IMR-90 (cell line): ENCODE results near the gene PCID2. TPM values are rescaled to one million over a fixed set of nuclear protein-coding genes. Genes with fewer than 3 reads are reported as not detected.
A peak's percentile ranks its signal among the peaks of the same experiment; 100 is the strongest.

Experiments
- ATAC-seq: fragments of 200-7000 bp; cut with Tn5 transposase; 2 replicates; pipeline ENCODE4 v1.9.1; 2020; ENCODE audit warnings: low read depth, mild to moderate bottlenecking, moderate library complexity
- BruUV-seq: library from RNA; stranded (reverse); fragments of 400-500 nt; replicated peaks from 2 replicates; lab custom pipeline; 2021; lab: Mats Ljungman, UMichigan
- CTCF ChIA-PET: fragments of 300-600 bp; formaldehyde crosslinking; extraction: SDS; loops from one replicate; lab custom pipeline; 2021; ENCODE audit warnings: antibody characterized with exemption; lab: Yijun Ruan, JAX
- POLR2A ChIA-PET: fragments of 300-600 bp; sonication (Branson Sonifier 250); formaldehyde crosslinking; loops from one replicate; lab custom pipeline; 2022; ENCODE audit warnings: antibody characterized with exemption; ENCODE audit not compliant: unreplicated experiment; lab: Charles Lee
- DNase-seq: peaks from one replicate; pipeline ENCODE4 v3.0.0; 2013
- H2AFZ ChIP-seq: replicated peaks from 2 replicates; pipeline ENCODE3; 2013; ENCODE audit warnings: low read length, mild to moderate bottlenecking; ENCODE audit not compliant: poor library complexity
- H2AK5ac ChIP-seq: 2 replicates; pipeline ENCODE4 v1.6.1; 2013; ENCODE audit warnings: low read depth, low read length, inconsistent platforms
- H2AK9ac ChIP-seq: replicated peaks from 2 replicates; pipeline ENCODE3; 2013; ENCODE audit warnings: mild to moderate bottlenecking, low read depth, low read length, moderate library complexity; ENCODE audit not compliant: poor library complexity
- H2BK120ac ChIP-seq: 2 replicates; pipeline ENCODE4 v1.6.1; 2013; ENCODE audit warnings: low read depth, low read length, inconsistent platforms
- H2BK15ac ChIP-seq: 3 replicates; pipeline ENCODE4 v1.6.1; 2013; ENCODE audit warnings: low read depth, low read length, inconsistent platforms
- H2BK20ac ChIP-seq: 2 replicates; pipeline ENCODE4 v1.6.1; 2013; ENCODE audit warnings: low read depth, mild to moderate bottlenecking, inconsistent platforms, low read length, moderate library complexity
- H2BK5ac ChIP-seq: 2 replicates; pipeline ENCODE4 v1.6.1; 2013; ENCODE audit warnings: mild to moderate bottlenecking, low read depth, low read length, inconsistent platforms; ENCODE audit not compliant: poor library complexity, severe bottlenecking
- H3K14ac ChIP-seq: replicated peaks from 2 replicates; pipeline ENCODE4 v1.6.1; 2013; ENCODE audit warnings: low read depth, low read length, inconsistent platforms
- H3K18ac ChIP-seq: 2 replicates; pipeline ENCODE4 v1.6.1; 2013; ENCODE audit warnings: low read depth, low read length, control low read depth
- H3K23ac ChIP-seq: 2 replicates; pipeline ENCODE4 v1.6.1; 2013; ENCODE audit warnings: low read depth, low read length, inconsistent platforms
- H3K27ac ChIP-seq: 2 replicates; pipeline ENCODE4 v1.5.1; 2013; ENCODE audit warnings: mild to moderate bottlenecking, control low read depth, low read length; ENCODE audit not compliant: insufficient read depth
- H3K27me3 ChIP-seq: 2 replicates; pipeline ENCODE4 v1.6.1; 2013; ENCODE audit warnings: low read length; ENCODE audit not compliant: control insufficient read depth, insufficient read depth
- H3K36me3 ChIP-seq: 2 replicates; pipeline ENCODE4 v1.6.1; 2013; ENCODE audit warnings: low read length, mixed read lengths; ENCODE audit not compliant: control insufficient read depth, insufficient read depth
- H3K4ac ChIP-seq: 2 replicates; pipeline ENCODE4 v1.6.1; 2013; ENCODE audit warnings: low read depth, low read length, inconsistent platforms
- H3K4me1 ChIP-seq: 2 replicates; pipeline ENCODE4 v1.6.1; 2013; ENCODE audit warnings: low read length, mixed read lengths; ENCODE audit not compliant: control insufficient read depth, insufficient read depth
- H3K4me2 ChIP-seq: 2 replicates; pipeline ENCODE4 v1.6.1; 2013; ENCODE audit warnings: low read depth, mild to moderate bottlenecking, control low read depth, low read length, moderate library complexity
- H3K4me3 ChIP-seq: 2 replicates; pipeline ENCODE4 v1.5.1; 2013; ENCODE audit warnings: low read depth, mild to moderate bottlenecking, control low read depth, low read length, moderate library complexity; ENCODE audit not compliant: insufficient read depth
- H3K56ac ChIP-seq: 2 replicates; pipeline ENCODE4 v1.6.1; 2013; ENCODE audit warnings: low read length, inconsistent platforms; ENCODE audit not compliant: insufficient read depth; ENCODE audit errors: extremely low read depth
- H3K79me1 ChIP-seq, 2 experiments: 2 replicates each; pipeline ENCODE4 v1.6.1; 2013; ENCODE audit warnings: low read length in 2 of 2, inconsistent platforms in 1 of 2, low read depth in 1 of 2
- H3K9ac ChIP-seq: 2 replicates; pipeline ENCODE4 v1.6.1; 2013; ENCODE audit warnings: low read depth, low read length, control low read depth
- H3K9me1 ChIP-seq: 2 replicates; pipeline ENCODE4 v1.6.1; 2013; ENCODE audit warnings: low read length, inconsistent platforms; ENCODE audit not compliant: insufficient read depth
- H3K9me3 ChIP-seq: 2 replicates; pipeline ENCODE4 v1.6.1; 2013; ENCODE audit warnings: low read length; ENCODE audit not compliant: control insufficient read depth, insufficient read depth
- H4K20me1 ChIP-seq: 2 replicates; pipeline ENCODE4 v1.6.1; 2013; ENCODE audit warnings: low read length, inconsistent platforms; ENCODE audit not compliant: insufficient read depth
- H4K5ac ChIP-seq: 2 replicates; pipeline ENCODE4 v1.6.1; 2013; ENCODE audit warnings: mild to moderate bottlenecking, low read depth, low read length, control low read depth
- H4K8ac ChIP-seq, 2 experiments: 2 replicates each; pipeline ENCODE4 v1.6.1; 2013; ENCODE audit warnings: low read depth in 2 of 2, low read length in 2 of 2, control low read depth in 1 of 2, inconsistent platforms in 1 of 2
- H4K91ac ChIP-seq: 2 replicates; pipeline ENCODE4 v1.6.1; 2013; ENCODE audit warnings: low read depth, low read length, inconsistent platforms; ENCODE audit not compliant: insufficient read depth
- CHD1 ChIP-seq: IDR thresholded peaks from 2 replicates; pipeline ENCODE4 v1.6.1; 2012; ENCODE audit warnings: low read depth, low read length, improper control_type of control experiment
- MAFK ChIP-seq: IDR thresholded peaks from 2 replicates; pipeline ENCODE4 v1.6.1; 2012; ENCODE audit warnings: low read depth, low read length, improper control_type of control experiment
- NFE2L2 ChIP-seq: fragments of 150-350 bp; IDR thresholded peaks from 2 replicates; pipeline ENCODE4 v1.6.1; 2016; ENCODE audit warnings: low read depth, mild to moderate bottlenecking, low read length
- RFX5 ChIP-seq: IDR thresholded peaks from 2 replicates; pipeline ENCODE4 v1.8.0; 2012; ENCODE audit warnings: low read depth, mild to moderate bottlenecking, low read length, moderate library complexity
- WGBS, 2 experiments: methylation state at CpG; one replicate each; pipeline versions ENCODE4 v1.1.5 to v1.1.7; 2013; ENCODE audit warnings: missing lambda C conversion rate in 2 of 2; ENCODE audit not compliant: insufficient read length in 1 of 2; ENCODE audit errors: extremely low coverage in 2 of 2; 5-methylcytosine and 5-hydroxymethylcytosine counted together
- dilution Hi-C: fragments of 300-500 bp; cut with HindIII; formaldehyde crosslinking; loops from one replicate; pipeline ENCODE4 v1.14.3; 2018; ENCODE audit warnings: low sequenced_read_pairs; ENCODE audit not compliant: unreplicated experiment
- in situ Hi-C: fragments of 300-500 bp; cut with MboI; formaldehyde crosslinking; loops from 3 replicates; pipeline ENCODE4 v1.14.3; 2019; ENCODE audit warnings: low sequenced_read_pairs, inconsistent platforms, mixed read lengths
- intact Hi-C: fragments of 100-400 bp; cut with micrococcal nuclease; formaldehyde crosslinking; loops from 2 replicates; pipeline ENCODE4 v1.10.0; 2022
- polyA plus RNA-seq, 3 experiments: library from polyadenylated mRNA; depleted of rRNA; stranded (reverse); fragments of >200 nt; gene quantifications; 2 replicates each; pipeline ENCODE4 v1.2.3, GENCODE V29; 2012; ENCODE audit warnings: low replicate concordance in 1 of 3
- total RNA-seq: library from RNA; depleted of rRNA; stranded (reverse); fragments of >200 nt; gene quantifications from 2 replicates; pipeline ENCODE4 v1.2.3, GENCODE V29; 2012
- TF ChIP-seq, protein P1 (sequence below): conservative IDR thresholded peaks from 2 replicates; pipeline ENCODE4 v1.5.1; 2012; ENCODE audit warnings: mild to moderate bottlenecking, low read depth, low read length, improper control_type of control experiment
- TF ChIP-seq, protein P2 (sequence below): fragments of 150-350 bp; IDR thresholded peaks from 2 replicates; pipeline ENCODE4 v1.6.1; 2016; ENCODE audit warnings: low read depth, mild to moderate bottlenecking, low read length, moderate library complexity, borderline replicate concordance

PCID2 gene
- total and polyA plus RNA-seq, 2 of the 4 experiments (the other 2 are of a cell fraction): 83.5 to 90.9 TPM

DNA sequence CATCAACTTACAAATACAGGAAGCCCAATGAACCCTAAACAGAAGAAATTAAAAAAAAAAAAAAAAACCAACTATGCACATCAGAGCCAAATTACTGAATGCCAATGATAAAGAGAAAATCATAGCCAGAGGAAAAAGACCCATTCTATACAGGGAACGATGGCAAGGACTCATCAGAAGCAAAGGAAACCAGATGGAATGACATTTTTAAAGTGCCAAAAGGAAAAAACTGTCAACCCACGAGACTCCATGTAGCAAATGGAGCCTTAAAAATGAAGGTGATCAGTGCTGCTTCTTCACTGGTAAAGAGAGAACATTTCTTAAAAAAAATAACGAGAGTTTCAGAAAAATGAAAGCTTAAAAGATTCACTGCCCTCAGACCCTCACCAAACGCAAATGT, 18.3 kb downstream of the PCID2 start:
- Histone ChIP-seq H2BK5ac (peak overlapping the region; percentile 25), H3K9me1 (peaks cover 21% of the 10 kb centered on the region), H2AK5ac (no peak overlapping the region), H4K91ac (0 out of 2 replicates have a peak overlapping the region, but pooled peaks have one; percentile 33), H3K4me1 (peaks cover 38% of the 10 kb centered on the region), H3K36me3 (peaks cover 43% of the 10 kb centered on the region), H4K8ac (peak overlapping the region; percentile 8 to 38; a peak in 1 of 4 replicates), H2BK20ac (no peak overlapping the region), H3K9me3 (peaks cover 7% of the 10 kb centered on the region; the same call in 1 of the 2 replicates), H2BK120ac (no peak overlapping the region), H3K4me3 (no peak overlapping the region), H3K23ac (no peak overlapping the region), H3K4ac (no peak overlapping the region; the same call in 1 of the 2 replicates), H3K9ac (no peak overlapping the region), H4K20me1 (no peaks in the 10 kb centered on the region), H3K27me3 (no peaks in the 10 kb centered on the region), H3K18ac (no peak overlapping the region), H2AK9ac (no peak overlapping the region), H3K14ac (no peak overlapping the region), H3K79me1 (peaks cover 49 to 70% of the 10 kb centered on the region in 2 experiments), H4K5ac (no peak overlapping the region), H3K27ac (no peak overlapping the region), H3K4me2 (no peak overlapping the region), H2BK15ac (no peak overlapping the region), H3K56ac (no peak overlapping the region), H2AFZ (no peak overlapping the region)
- dilution Hi-C loops: no loop called here
- ATAC-seq (no peak), DNase-seq (no peak)
- TF ChIP-seq MAFK: no peak
- no peak for TF ChIP-seq CHD1
- TF ChIP-seq, protein P1, sequence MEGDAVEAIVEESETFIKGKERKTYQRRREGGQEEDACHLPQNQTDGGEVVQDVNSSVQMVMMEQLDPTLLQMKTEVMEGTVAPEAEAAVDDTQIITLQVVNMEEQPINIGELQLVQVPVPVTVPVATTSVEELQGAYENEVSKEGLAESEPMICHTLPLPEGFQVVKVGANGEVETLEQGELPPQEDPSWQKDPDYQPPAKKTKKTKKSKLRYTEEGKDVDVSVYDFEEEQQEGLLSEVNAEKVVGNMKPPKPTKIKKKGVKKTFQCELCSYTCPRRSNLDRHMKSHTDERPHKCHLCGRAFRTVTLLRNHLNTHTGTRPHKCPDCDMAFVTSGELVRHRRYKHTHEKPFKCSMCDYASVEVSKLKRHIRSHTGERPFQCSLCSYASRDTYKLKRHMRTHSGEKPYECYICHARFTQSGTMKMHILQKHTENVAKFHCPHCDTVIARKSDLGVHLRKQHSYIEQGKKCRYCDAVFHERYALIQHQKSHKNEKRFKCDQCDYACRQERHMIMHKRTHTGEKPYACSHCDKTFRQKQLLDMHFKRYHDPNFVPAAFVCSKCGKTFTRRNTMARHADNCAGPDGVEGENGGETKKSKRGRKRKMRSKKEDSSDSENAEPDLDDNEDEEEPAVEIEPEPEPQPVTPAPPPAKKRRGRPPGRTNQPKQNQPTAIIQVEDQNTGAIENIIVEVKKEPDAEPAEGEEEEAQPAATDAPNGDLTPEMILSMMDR: no peak
- TF ChIP-seq, protein P2, sequence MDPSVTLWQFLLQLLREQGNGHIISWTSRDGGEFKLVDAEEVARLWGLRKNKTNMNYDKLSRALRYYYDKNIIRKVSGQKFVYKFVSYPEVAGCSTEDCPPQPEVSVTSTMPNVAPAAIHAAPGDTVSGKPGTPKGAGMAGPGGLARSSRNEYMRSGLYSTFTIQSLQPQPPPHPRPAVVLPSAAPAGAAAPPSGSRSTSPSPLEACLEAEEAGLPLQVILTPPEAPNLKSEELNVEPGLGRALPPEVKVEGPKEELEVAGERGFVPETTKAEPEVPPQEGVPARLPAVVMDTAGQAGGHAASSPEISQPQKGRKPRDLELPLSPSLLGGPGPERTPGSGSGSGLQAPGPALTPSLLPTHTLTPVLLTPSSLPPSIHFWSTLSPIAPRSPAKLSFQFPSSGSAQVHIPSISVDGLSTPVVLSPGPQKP: no peak
- no peak for TF ChIP-seq NFE2L2
- TF ChIP-seq RFX5: no peak
- intact Hi-C loops: no loop called here
- ChIA-PET CTCF (no interaction called here), POLR2A (no interaction called here)
- in situ Hi-C loops: no loop called here
- BruUV-seq: no TSS peak
- 100% methylated on average over 1 of the region's 4 CpGs; no CpG with 5 or more reads in 1 of the 2 experiments for WGBS, 2 experiments
